Pancreas (tissue), 10 donors: ENCODE data around the gene PLEKHH3. TPM values are rescaled to one million over a fixed set of nuclear protein-coding genes. Genes with fewer than 3 reads are reported as not detected.

Experiments used
- ATAC-seq, 4 donors: fragments of 200-7000 bp; cut with Tn5 transposase; one replicate each; pipeline versions ENCODE4 v1.8.0 to v1.9.1; 2020; ENCODE audit warnings: mild to moderate bottlenecking in 4 of 4, moderate library complexity in 4 of 4
- DNase-seq, 6 donors: peaks; one replicate each; pipeline ENCODE4 v3.0.0-alpha.2; 2020
- FAIRE-seq: peaks from 2 replicates; lab custom pipeline; 2012; peaks lifted over from hg19 to GRCh38; lab: Jason Lieb, UNC
- H3K27ac ChIP-seq, 4 donors: fragments of 200-600 bp; sonication (generic); 1 replicate in 3 of 4; 2 replicates in 1 of 4; pipeline versions ENCODE4 v1.5.0 to v1.8.0; 2020
- H3K27me3 ChIP-seq, 4 donors: fragments of 200-600 bp; one replicate each; pipeline ENCODE4 v1.8.0; 2021
- H3K36me3 ChIP-seq, 3 donors: fragments of 200-600 bp; sonication (generic) in 1 of 3; one replicate each; pipeline versions ENCODE4 v1.5.0 to v1.8.0; 2020 to 2021
- H3K4me1 ChIP-seq, 3 donors: fragments of 200-600 bp; one replicate each; pipeline ENCODE4 v1.8.0; 2021
- H3K4me3 ChIP-seq, 4 donors: fragments of 200-600 bp; sonication (generic) in 2 of 4; one replicate each; pipeline versions ENCODE4 v1.5.0 to v1.8.0; 2020 to 2021
- H3K9me3 ChIP-seq, 4 donors: fragments of 200-600 bp; one replicate each; pipeline ENCODE4 v1.8.0; 2021
- WGBS, 2 donors: extraction: QIAGEN DNeasy Blood & Tissue Kit; methylation state at CpG; one replicate each; pipeline ENCODE4 v1.1.7; 2013; 5-methylcytosine and 5-hydroxymethylcytosine counted together
- intact Hi-C, 3 donors: fragments of 100-400 bp; cut with DNase I; formaldehyde crosslinking; loops; one replicate each; pipeline versions ENCODE4 v1.11.1 to v1.14.2; 2022
- polyA plus RNA-seq, 2 donors: library from polyadenylated mRNA; stranded (reverse); fragments of 200-250 nt; gene quantifications; one replicate each; pipeline ENCODE4 v1.2.3, GENCODE V29; 2013
- total RNA-seq, 6 donors: library from RNA; stranded (reverse); fragmentation: NEBNext Ultra II Directional in 4 of 6; extraction: Animal tissue kit (Norgen Biotek cat#: 25700) in 4 of 6; gene quantifications; one replicate each; pipeline versions ENCODE4 v1.2.1 to v1.2.4, GENCODE V29; 2021 to 2023
- TF ChIP-seq, protein P1 (sequence below), 4 donors: fragments of 200-600 bp; sonication (generic) in 3 of 4; IDR thresholded peaks; one replicate each; pipeline versions ENCODE4 v1.5.0 to v1.8.0; 2021; ENCODE audit warnings: antibody characterized with exemption in 4 of 4
- donor health status: healthy with polysubstance abuse.
- donor health status: DM: no; HTN: no; CAD: no; lungs with moderate emphysema.
- donor health status: DM: no; HTN: no; CAD: no.
- donor health status: control.
- donor health status: control.
- donor health status: Bipolar disorder and iron deficiency.
- donor health status: DM: yes; HTN: yes; CAD: no.
- donor health status: DM: no; HTN: no; CAD: no.
- donor health status: DM: no; HTN: no; CAD: no.
- donor health status: DM: yes; HTN: yes; CAD: no.

PLEKHH3 gene
- total and polyA plus RNA-seq, 8 donors: 24.7 to 215 (median 59.0) TPM

DNA sequence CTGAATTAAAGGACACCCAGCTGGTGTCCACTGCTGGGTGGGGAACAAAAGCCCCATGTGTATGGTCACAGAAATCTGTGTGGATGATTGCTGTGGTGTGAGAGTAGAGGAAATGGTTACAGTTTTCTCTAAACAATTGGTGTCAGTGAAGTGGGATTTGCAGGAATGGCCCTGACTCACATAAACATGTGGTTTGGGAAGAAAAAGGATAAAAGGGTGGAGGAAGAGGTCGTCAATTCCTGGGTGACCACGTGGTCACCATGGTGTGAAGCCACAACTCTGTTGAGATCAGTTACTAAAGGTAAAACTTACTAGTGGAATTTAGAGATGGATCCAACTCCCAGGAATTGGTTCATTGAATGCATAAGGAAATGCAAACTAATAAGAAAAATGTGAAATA is 21.3 kb downstream of the PLEKHH3 start:
- Histone ChIP-seq H3K36me3 (no peaks in the 10 kb centered on the region), H3K27ac (no peak overlapping the region), H3K9me3 (no peaks in the 10 kb centered on the region), H3K4me1 (peaks cover 0 to 9% (median 5%) of the 10 kb centered on the region in 3 donors), H3K27me3 (no peaks in the 10 kb centered on the region), H3K4me3 (no peak overlapping the region)
- TF ChIP-seq, protein P1, sequence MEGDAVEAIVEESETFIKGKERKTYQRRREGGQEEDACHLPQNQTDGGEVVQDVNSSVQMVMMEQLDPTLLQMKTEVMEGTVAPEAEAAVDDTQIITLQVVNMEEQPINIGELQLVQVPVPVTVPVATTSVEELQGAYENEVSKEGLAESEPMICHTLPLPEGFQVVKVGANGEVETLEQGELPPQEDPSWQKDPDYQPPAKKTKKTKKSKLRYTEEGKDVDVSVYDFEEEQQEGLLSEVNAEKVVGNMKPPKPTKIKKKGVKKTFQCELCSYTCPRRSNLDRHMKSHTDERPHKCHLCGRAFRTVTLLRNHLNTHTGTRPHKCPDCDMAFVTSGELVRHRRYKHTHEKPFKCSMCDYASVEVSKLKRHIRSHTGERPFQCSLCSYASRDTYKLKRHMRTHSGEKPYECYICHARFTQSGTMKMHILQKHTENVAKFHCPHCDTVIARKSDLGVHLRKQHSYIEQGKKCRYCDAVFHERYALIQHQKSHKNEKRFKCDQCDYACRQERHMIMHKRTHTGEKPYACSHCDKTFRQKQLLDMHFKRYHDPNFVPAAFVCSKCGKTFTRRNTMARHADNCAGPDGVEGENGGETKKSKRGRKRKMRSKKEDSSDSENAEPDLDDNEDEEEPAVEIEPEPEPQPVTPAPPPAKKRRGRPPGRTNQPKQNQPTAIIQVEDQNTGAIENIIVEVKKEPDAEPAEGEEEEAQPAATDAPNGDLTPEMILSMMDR (IDR thresholded peaks at IDR 0.05): no peak
- no peak for FAIRE-seq
- WGBS, 2 donors: 75 to 79% methylated on average over 2 of the region's 2 CpGs
- ATAC-seq: no peak
- intact Hi-C loops: no loop called here
- DNase-seq: no peak

DNA sequence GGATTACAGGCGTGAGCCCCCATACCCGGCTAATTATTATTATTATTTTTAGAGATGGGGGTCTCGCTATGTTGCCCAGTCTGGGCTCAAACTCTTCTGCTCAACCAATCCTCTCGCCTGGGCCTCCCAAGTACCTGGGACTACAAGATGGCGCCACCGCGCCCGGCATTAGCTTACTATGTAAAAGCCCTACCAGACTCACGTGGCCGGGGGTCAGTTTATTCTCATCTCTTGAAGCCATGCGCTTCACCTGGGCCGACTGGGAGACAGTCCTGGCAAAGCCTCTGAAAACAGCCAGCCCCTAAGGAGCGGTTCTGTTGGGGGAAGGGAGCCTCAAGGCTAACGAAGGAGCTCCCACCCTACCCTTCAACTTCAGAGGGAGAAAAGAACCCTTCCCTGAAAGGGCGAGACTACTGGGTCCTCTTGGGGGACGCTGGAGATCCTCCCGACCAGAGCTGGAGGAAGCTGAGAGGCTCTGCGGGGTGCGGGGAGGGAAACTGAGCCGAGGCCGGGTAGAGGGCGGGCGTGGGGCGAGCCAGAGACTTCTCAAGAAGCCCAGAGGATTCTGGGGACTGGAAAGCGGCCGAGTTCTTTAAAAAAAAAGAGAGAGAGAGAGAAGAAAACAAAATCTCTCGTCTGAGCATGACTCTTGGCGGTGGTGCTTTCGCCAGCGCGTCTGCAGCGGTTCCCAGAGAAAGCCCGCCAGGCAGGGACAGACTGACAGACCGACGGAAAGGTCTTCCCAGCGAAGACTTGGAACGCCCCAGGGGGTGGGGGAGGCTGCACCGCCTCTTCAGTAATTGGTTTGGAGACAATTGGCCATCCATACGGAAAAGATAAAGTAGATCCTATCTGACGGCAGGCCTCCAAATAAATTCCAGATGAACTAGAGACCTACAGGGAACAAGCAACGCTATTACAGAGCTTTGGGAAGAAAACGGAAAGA is 23.3 kb downstream of the PLEKHH3 start:
- intact Hi-C loops: no loop called here
- TF ChIP-seq, protein P1 (IDR thresholded peaks at IDR 0.05): no peak
- WGBS, 2 donors: 29 to 31% methylated on average over 41 of the region's 42 CpGs
- DNase-seq (peak; percentile 52 to 79 (median 70)), FAIRE-seq (no peak), ATAC-seq (peak; percentile 63 to 85 (median 79))
- Histone ChIP-seq H3K27ac (peak overlapping the region in 3 of 4 donors; percentile 39 to 77 (median 76)), H3K4me1 (peaks cover 0 to 8% (median 5%) of the 10 kb centered on the region in 3 donors), H3K27me3 (no peaks in the 10 kb centered on the region), H3K4me3 (peak overlapping the region in 2 of 4 donors; percentile 22 to 38), H3K36me3 (no peaks in the 10 kb centered on the region), H3K9me3 (no peaks in the 10 kb centered on the region)

DNA sequence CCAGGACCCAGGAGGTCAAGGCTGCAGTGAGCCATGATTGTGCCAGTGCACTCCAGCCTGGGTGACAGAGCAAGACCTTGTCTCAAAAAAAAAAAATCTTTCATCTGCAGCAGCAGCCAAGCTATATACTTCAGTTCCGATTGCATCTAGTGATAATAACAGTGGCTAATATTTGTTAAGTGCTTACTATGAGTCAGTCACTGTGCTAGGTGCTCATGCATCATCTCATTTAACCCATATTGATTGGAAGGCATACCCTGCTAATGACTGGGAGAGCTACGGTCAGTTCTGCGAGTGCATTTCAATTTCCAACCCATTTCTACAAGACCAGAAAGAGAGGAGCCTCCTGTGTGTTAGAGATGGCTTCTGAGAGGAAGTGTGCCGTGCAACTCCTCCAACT is 25.4 kb downstream of the PLEKHH3 start:
- Histone ChIP-seq H3K9me3 (no peaks in the 10 kb centered on the region), H3K4me3 (no peak overlapping the region), H3K27ac (no peak overlapping the region), H3K4me1 (peaks cover 0 to 8% (median 5%) of the 10 kb centered on the region in 3 donors), H3K27me3 (no peaks in the 10 kb centered on the region), H3K36me3 (no peaks in the 10 kb centered on the region)
- ATAC-seq: no peak
- FAIRE-seq: no peak
- 73% methylated on average over 4 of the region's 4 CpGs for WGBS, 2 donors
- no peak for DNase-seq
- intact Hi-C loops: no loop called here
- TF ChIP-seq, protein P1 (IDR thresholded peaks at IDR 0.05): no peak

DNA sequence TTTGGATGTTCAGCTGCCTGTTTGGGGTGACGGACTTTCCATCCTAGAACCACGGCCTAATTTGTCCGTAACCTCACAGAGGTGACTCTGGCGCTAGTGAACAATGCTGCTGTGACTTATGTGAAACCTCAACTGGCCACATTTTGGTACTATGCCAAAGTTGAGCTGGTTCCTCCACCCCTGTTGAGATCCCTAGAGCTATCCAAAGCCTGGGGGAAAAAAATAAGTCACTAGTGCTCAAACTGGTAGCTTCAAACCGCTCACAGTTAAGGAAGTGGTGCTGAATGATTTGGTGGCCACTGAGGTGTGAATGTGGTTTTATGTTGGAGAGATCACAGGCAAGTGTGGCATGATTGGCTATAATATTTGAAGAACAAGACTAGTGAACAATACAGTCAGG is 29.0 kb downstream of the PLEKHH3 start:
- TF ChIP-seq, protein P1 (IDR thresholded peaks at IDR 0.05): no peak
- no peaks in the 10 kb centered on the region for H3K27me3 ChIP-seq
- H3K27ac ChIP-seq: no peak overlapping the region
- H3K9me3 ChIP-seq: no peaks in the 10 kb centered on the region
- H3K36me3 ChIP-seq: no peaks in the 10 kb centered on the region
- ATAC-seq (no peak), FAIRE-seq (no peak), DNase-seq (no peak)
- H3K4me1 ChIP-seq: peaks cover 0 to 5% (median 0%) of the 10 kb centered on the region in 3 donors
- no peak overlapping the region for H3K4me3 ChIP-seq
- intact Hi-C loops: no loop called here
- 87 to 94% methylated on average over 5 of the region's 5 CpGs for WGBS, 2 donors

DNA sequence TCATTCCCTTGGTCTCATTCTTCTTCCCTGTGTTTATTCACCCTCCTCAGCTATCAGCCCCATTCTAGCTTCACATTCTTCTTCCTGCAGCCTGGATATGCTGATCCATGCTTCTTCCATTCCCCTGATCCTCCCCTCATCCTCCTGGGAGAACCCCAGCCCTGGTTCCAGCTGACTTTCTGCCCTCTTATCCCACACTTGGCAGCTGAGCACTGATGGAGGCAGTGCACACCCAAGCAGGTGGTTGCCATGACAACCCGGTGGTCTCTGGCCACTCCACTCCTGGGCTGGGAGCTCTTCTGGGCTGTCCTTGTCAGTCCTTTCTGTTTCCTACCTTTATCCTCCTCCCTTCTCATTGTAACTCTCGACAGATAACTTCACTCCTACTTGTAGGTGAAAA is 34.5 kb downstream of the PLEKHH3 start:
- TF ChIP-seq, protein P1 (IDR thresholded peaks at IDR 0.05): no peak
- FAIRE-seq (no peak), DNase-seq (no peak), ATAC-seq (no peak)
- Histone ChIP-seq H3K4me3 (no peak overlapping the region), H3K27ac (no peak overlapping the region), H3K9me3 (no peaks in the 10 kb centered on the region), H3K27me3 (no peaks in the 10 kb centered on the region), H3K36me3 (no peaks in the 10 kb centered on the region), H3K4me1 (no peaks in the 10 kb centered on the region)
- WGBS, 2 donors: 28 to 33% methylated on average over 2 of the region's 2 CpGs
- intact Hi-C loops: no loop called here
